Testis (tissue), 2 donors: ENCODE results near the gene EGFR.

Experiments
- CTCF ChIP-seq, 3 experiments: fragments of 450-650 bp in 2 of 3; fragments of 200-600 bp in 1 of 3; sonication (generic) in 1 of 3; IDR thresholded peaks; one replicate each; pipeline ENCODE4 v1.5.1; 2016 to 2019; ENCODE audit warnings: antibody characterized with exemption in 3 of 3, mild to moderate bottlenecking in 2 of 3, moderate library complexity in 1 of 3
- POLR2A ChIP-seq: fragments of 450-650 bp; IDR thresholded peaks from one replicate; pipeline ENCODE4 v1.6.1; 2017; ENCODE audit warnings: antibody characterized with exemption, mild to moderate bottlenecking, moderate library complexity

GRCh38 chr7:55181762-55182161 is 162.9 kb downstream of the EGFR start:
- TF ChIP-seq CTCF (IDR thresholded peaks at IDR 0.05) (no peak), POLR2A (no peak)
